ENCODE data around the gene BCL2L11. TPM values are rescaled to one million over a fixed set of nuclear protein-coding genes. Genes with fewer than 3 reads are reported as not detected.

BCL2L11 gene
- total and polyA plus RNA-seq, 9 of the 15 experiments (the other 6 are each of a cell fraction or from before 2014, with no cell fraction given) = 2.2 to 18.8 (median 5.0) TPM

- TF ChIP-seq SMAD3 (CRISPR knock-in tag; conservative IDR thresholded peaks at IDR 0.05) = 0 out of 2 replicates have a peak, but pooled peaks have one; percentile 11
- TF ChIP-seq JUNB (CRISPR knock-in tag; conservative IDR thresholded peaks at IDR 0.05) = no peak
- no peak for TF ChIP-seq MCM2 (IDR thresholded peaks at IDR 0.05; ENCODE audit: low read depth)
- TF ChIP-seq NR2F6 (CRISPR knock-in tag; IDR thresholded peaks at IDR 0.05) = no peak
- no peak for TF ChIP-seq DNMT1 (IDR thresholded peaks at IDR 0.05)
- no peak for TF ChIP-seq PBX2 (CRISPR knock-in tag; IDR thresholded peaks at IDR 0.05; ENCODE audit: low read depth)
- TF ChIP-seq PBX2 (tag; conservative IDR thresholded peaks at IDR 0.05; ENCODE audit: low read depth) = no peak
- peak; percentile 34 for TF ChIP-seq RBBP5 (IDR thresholded peaks at IDR 0.05; ENCODE audit: borderline replicate concordance, insufficient read depth, low read length, poor library complexity, severe bottlenecking)
- no peak for TF ChIP-seq EHMT2 (IDR thresholded peaks at IDR 0.05)
- TF ChIP-seq SMAD1 (IDR thresholded peaks at IDR 0.05; ENCODE audit: low read depth, low read length, partially characterized antibody) = no peak
- TF ChIP-seq ZNF253 (CRISPR knock-in tag; conservative IDR thresholded peaks at IDR 0.05) = no peak
- no peak for TF ChIP-seq ZNF77 (CRISPR knock-in tag; IDR thresholded peaks at IDR 0.05)
- TF ChIP-seq, protein P1, sequence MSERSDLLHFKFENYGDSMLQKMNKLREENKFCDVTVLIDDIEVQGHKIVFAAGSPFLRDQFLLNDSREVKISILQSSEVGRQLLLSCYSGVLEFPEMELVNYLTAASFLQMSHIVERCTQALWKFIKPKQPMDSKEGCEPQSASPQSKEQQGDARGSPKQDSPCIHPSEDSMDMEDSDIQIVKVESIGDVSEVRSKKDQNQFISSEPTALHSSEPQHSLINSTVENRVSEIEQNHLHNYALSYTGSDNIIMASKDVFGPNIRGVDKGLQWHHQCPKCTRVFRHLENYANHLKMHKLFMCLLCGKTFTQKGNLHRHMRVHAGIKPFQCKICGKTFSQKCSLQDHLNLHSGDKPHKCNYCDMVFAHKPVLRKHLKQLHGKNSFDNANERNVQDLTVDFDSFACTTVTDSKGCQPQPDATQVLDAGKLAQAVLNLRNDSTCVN (CRISPR knock-in tag; IDR thresholded peaks at IDR 0.05) = no peak
- no peak for TF ChIP-seq ZNF551 (CRISPR knock-in tag; IDR thresholded peaks at IDR 0.05)
- no peak for TF ChIP-seq ASH1L (IDR thresholded peaks at IDR 0.05; ENCODE audit: borderline replicate concordance, low read depth, partially characterized antibody)
- no peak for TF ChIP-seq ZNF512 (tag; IDR thresholded peaks at IDR 0.05)
- TF ChIP-seq NFIX (CRISPR knock-in tag; IDR thresholded peaks at IDR 0.05; ENCODE audit: low read depth) = no peak
- no peak for TF ChIP-seq MLX (CRISPR knock-in tag; conservative IDR thresholded peaks at IDR 0.05)
- no peak for TF ChIP-seq PHF21A (IDR thresholded peaks at IDR 0.05; ENCODE audit: borderline replicate concordance, low read depth)
- TF ChIP-seq SMAD4 (CRISPR knock-in tag; conservative IDR thresholded peaks at IDR 0.05) = peak; percentile 90
- TF ChIP-seq RBM14 (IDR thresholded peaks at IDR 0.05; ENCODE audit: borderline replicate concordance, insufficient read depth, low read depth, low read length) = 0 out of 2 replicates have a peak, but pooled peaks have one; percentile 74
Observed at GRCh38 chr2:111120253-111121027, at the start of gene BCL2L11 (continued).
